Measurements from ENCODE around the gene MAPK8.

- TF ChIP-seq, protein P1, sequence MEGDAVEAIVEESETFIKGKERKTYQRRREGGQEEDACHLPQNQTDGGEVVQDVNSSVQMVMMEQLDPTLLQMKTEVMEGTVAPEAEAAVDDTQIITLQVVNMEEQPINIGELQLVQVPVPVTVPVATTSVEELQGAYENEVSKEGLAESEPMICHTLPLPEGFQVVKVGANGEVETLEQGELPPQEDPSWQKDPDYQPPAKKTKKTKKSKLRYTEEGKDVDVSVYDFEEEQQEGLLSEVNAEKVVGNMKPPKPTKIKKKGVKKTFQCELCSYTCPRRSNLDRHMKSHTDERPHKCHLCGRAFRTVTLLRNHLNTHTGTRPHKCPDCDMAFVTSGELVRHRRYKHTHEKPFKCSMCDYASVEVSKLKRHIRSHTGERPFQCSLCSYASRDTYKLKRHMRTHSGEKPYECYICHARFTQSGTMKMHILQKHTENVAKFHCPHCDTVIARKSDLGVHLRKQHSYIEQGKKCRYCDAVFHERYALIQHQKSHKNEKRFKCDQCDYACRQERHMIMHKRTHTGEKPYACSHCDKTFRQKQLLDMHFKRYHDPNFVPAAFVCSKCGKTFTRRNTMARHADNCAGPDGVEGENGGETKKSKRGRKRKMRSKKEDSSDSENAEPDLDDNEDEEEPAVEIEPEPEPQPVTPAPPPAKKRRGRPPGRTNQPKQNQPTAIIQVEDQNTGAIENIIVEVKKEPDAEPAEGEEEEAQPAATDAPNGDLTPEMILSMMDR (conservative IDR thresholded peaks at IDR 0.05), result no peak
- no peak for TF ChIP-seq ZFX (IDR thresholded peaks at IDR 0.05)
Observed at GRCh38 chr10:48478980-48479811, 172.7 kb downstream of the MAPK8 start.
